Tibial nerve (tissue), 4 donors: Measurements from ENCODE around the gene SMARCD2. TPM values are rescaled to one million over a fixed set of nuclear protein-coding genes. Genes with fewer than 3 reads are reported as not detected.

Experiments used
- DNase-seq, 2 donors: peaks; one replicate each; pipeline ENCODE4 v3.0.0-alpha.2; 2019; ENCODE audit warnings: low spot score in 2 of 2
- H3K27ac ChIP-seq, 4 donors: fragments of 200-600 bp; sonication (generic) in 3 of 4; one replicate each; pipeline ENCODE4 v1.5.1; 2017 to 2019; ENCODE audit warnings: mild to moderate bottlenecking in 1 of 4
- H3K27me3 ChIP-seq, 2 donors: fragments of 200-600 bp; sonication (generic) in 1 of 2; one replicate each; pipeline versions ENCODE4 v1.5.1 to v1.6.0; 2017 to 2019
- H3K36me3 ChIP-seq, 3 donors: fragments of 200-600 bp; sonication (generic); one replicate each; pipeline ENCODE4 v1.5.1; 2018 to 2019
- H3K4me1 ChIP-seq, 4 donors: fragments of 200-600 bp; sonication (generic) in 3 of 4; one replicate each; pipeline ENCODE4 v1.5.1; 2017 to 2019
- H3K4me3 ChIP-seq, 4 donors: fragments of 200-600 bp; sonication (generic) in 3 of 4; one replicate each; pipeline ENCODE4 v1.5.1; 2017 to 2019; ENCODE audit warnings: mild to moderate bottlenecking in 1 of 4, moderate library complexity in 1 of 4
- H3K9me3 ChIP-seq, 4 donors: fragments of 200-600 bp; sonication (generic) in 3 of 4; one replicate each; pipeline ENCODE4 v1.5.1; 2017 to 2019
- EP300 ChIP-seq, 2 donors: sonication (generic); formaldehyde crosslinking; IDR thresholded peaks; one replicate each; pipeline ENCODE4 v1.6.1; 2017; ENCODE audit warnings: antibody characterized with exemption in 2 of 2, mild to moderate bottlenecking in 1 of 2
- POLR2A ChIP-seq, 2 donors: fragments of 450-650 bp; IDR thresholded peaks; one replicate each; pipeline ENCODE4 v1.6.1; 2017; ENCODE audit warnings: antibody characterized with exemption in 2 of 2, mild to moderate bottlenecking in 2 of 2, moderate library complexity in 2 of 2
- WGBS, 2 donors: methylation state at CpG; one replicate each; pipeline ENCODE4 v1.1.5; 2018; 5-methylcytosine and 5-hydroxymethylcytosine counted together
- total RNA-seq, 4 donors: library from RNA; depleted of rRNA; stranded (reverse); fragments of >200 nt; gene quantifications; one replicate each; pipeline ENCODE4 v1.1.0, GENCODE V29; 2016
- TF ChIP-seq, protein P1 (sequence below), 5 experiments: fragments of 200-600 bp in 3 of 5; fragments of 450-650 bp in 2 of 5; sonication (generic) in 3 of 5; IDR thresholded peaks; one replicate each; pipeline ENCODE4 v1.5.1; 2016 to 2019; ENCODE audit warnings: antibody characterized with exemption in 5 of 5, mild to moderate bottlenecking in 3 of 5, moderate library complexity in 2 of 5

The SMARCD2 gene
- total RNA-seq, 4 donors from 2014 or later = 241 to 402 (median 302) TPM

DNA sequence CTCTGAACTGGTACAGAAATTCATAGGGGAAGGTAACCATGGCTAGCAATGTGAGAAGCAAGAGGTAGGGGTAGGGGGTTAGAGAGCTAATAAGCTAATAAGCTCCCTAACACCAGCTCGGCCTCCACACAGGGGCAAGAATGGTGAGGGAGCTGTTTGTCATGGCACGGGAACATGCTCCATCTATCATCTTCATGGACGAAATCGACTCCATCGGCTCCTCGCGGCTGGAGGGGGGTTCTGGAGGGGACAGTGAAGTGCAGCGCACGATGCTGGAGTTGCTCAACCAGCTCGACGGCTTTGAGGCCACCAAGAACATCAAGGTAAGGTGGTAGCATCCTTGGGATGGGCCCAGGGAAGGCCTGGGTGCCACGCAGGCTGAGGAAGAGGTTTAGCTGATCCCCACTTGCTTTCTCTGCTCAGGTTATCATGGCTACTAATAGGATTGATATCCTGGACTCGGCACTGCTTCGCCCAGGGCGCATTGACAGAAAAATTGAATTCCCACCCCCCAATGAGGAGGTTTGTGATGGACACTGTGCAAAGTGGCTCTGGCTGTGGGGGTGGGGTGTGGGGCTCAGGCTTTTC is 11.5 kb downstream of the SMARCD2 start:
- H3K4me1 ChIP-seq = peaks cover 0 to 46% (median 16%) of the 10 kb centered on the region in 4 donors
- H3K27ac ChIP-seq = peak overlapping the region in 1 of 4 donors; percentile 94
- no peaks in the 10 kb centered on the region for H3K9me3 ChIP-seq
- TF ChIP-seq, protein P1, sequence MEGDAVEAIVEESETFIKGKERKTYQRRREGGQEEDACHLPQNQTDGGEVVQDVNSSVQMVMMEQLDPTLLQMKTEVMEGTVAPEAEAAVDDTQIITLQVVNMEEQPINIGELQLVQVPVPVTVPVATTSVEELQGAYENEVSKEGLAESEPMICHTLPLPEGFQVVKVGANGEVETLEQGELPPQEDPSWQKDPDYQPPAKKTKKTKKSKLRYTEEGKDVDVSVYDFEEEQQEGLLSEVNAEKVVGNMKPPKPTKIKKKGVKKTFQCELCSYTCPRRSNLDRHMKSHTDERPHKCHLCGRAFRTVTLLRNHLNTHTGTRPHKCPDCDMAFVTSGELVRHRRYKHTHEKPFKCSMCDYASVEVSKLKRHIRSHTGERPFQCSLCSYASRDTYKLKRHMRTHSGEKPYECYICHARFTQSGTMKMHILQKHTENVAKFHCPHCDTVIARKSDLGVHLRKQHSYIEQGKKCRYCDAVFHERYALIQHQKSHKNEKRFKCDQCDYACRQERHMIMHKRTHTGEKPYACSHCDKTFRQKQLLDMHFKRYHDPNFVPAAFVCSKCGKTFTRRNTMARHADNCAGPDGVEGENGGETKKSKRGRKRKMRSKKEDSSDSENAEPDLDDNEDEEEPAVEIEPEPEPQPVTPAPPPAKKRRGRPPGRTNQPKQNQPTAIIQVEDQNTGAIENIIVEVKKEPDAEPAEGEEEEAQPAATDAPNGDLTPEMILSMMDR (IDR thresholded peaks at IDR 0.05) = no peak
- no peak for TF ChIP-seq POLR2A (IDR thresholded peaks at IDR 0.05)
- TF ChIP-seq EP300 (IDR thresholded peaks at IDR 0.05) = no peak
- peaks cover 3 to 71% (median 48%) of the 10 kb centered on the region in 3 donors for H3K36me3 ChIP-seq
- DNase-seq = no peak
- 82 to 91% methylated on average over 15 of the region's 15 CpGs for WGBS, 2 donors
- H3K27me3 ChIP-seq = no peaks in the 10 kb centered on the region
- no peak overlapping the region for H3K4me3 ChIP-seq

GRCh38 chr17:63830278-63830677 is 12.2 kb downstream of the SMARCD2 start:
- Histone ChIP-seq H3K27me3 (no peaks in the 10 kb centered on the region), H3K4me1 (peaks cover 0 to 52% (median 19%) of the 10 kb centered on the region in 4 donors), H3K27ac (peak overlapping the region in 2 of 4 donors; percentile 4 to 94), H3K36me3 (peaks cover 3 to 70% (median 42%) of the 10 kb centered on the region in 3 donors), H3K9me3 (no peaks in the 10 kb centered on the region), H3K4me3 (no peak overlapping the region)
- no peak for DNase-seq
- TF ChIP-seq EP300 (IDR thresholded peaks at IDR 0.05) (no peak), POLR2A (IDR thresholded peaks at IDR 0.05) (no peak)
- TF ChIP-seq, protein P1 (IDR thresholded peaks at IDR 0.05) = no peak
- WGBS, 2 donors = 77 to 88% methylated on average over 5 of the region's 5 CpGs

DNA sequence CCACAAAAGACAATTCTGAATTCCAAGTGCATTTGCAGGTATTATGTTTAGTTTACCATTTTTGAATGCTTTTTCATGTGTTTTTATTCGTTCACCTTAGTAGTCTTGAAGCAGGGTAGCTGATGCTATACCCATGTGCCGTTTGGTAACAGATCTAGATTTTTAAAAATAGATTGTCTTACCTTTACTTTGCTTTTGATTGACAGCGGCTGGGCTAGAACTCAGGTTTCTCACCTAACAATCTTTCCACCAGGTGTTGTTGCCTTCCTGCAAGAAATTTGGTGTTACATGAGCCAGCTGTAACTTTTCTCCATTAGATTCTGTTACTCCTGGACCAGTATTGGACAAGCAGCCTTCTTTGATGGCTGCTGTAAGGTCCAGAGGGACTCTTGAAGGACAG is 13.5 kb downstream of the SMARCD2 start:
- no peak overlapping the region for H3K4me3 ChIP-seq
- H3K27me3 ChIP-seq = no peaks in the 10 kb centered on the region
- H3K36me3 ChIP-seq = peaks cover 10 to 70% (median 50%) of the 10 kb centered on the region in 3 donors
- no peak for DNase-seq
- 94 to 98% methylated on average over 3 of the region's 3 CpGs for WGBS, 2 donors
- no peaks in the 10 kb centered on the region for H3K9me3 ChIP-seq
- TF ChIP-seq, protein P1 (IDR thresholded peaks at IDR 0.05) = no peak
- TF ChIP-seq EP300 (IDR thresholded peaks at IDR 0.05) = no peak
- no peak for TF ChIP-seq POLR2A (IDR thresholded peaks at IDR 0.05)
- H3K4me1 ChIP-seq = peaks cover 0 to 43% (median 19%) of the 10 kb centered on the region in 4 donors
- H3K27ac ChIP-seq = peak overlapping the region in 2 of 4 donors; percentile 2 to 94

DNA sequence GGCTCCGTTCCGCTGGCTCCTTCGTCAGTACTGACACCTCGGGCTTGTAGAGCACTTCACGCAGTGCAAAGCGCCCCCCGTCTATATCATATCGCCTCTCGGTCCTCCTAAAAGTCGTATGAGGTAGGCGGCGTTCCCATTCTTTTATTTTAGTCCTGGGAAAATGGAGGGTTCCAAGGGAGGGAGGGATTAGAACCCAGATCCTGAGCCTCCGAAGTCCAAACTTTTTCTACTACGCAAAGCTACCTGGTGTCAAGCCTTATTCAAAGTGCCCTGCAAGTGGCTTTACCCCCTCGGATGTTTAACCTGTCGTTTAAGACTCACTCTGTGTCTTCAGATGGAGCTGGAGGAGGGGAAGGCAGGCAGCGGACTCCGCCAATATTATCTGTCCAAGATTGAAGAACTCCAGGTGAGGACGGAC is 14.7 kb downstream of the SMARCD2 start:
- H3K9me3 ChIP-seq = no peaks in the 10 kb centered on the region
- peaks cover 10 to 70% (median 50%) of the 10 kb centered on the region in 3 donors for H3K36me3 ChIP-seq
- H3K27ac ChIP-seq = peak overlapping the region; percentile 89 to 95 (median 94)
- peak overlapping the region; percentile 50 to 93 (median 91) for H3K4me3 ChIP-seq
- H3K27me3 ChIP-seq = no peaks in the 10 kb centered on the region
- TF ChIP-seq, protein P1 (IDR thresholded peaks at IDR 0.05) = peak in 1 of 5 experiments; percentile 7
- TF ChIP-seq EP300 (IDR thresholded peaks at IDR 0.05) = no peak
- 1 to 2% methylated on average over 12 to 19 of the region's 19 CpGs for WGBS, 2 donors
- H3K4me1 ChIP-seq = peaks cover 0 to 45% (median 19%) of the 10 kb centered on the region in 4 donors
- no peak for DNase-seq

- DNase-seq = peak; percentile 92 to 95
- Histone ChIP-seq H3K27ac (peak within 1 kb of the TSS; percentile 89 to 95 (median 94)), H3K4me1 (peaks cover 0 to 46% (median 19%) of the 10 kb centered on the region in 4 donors), H3K27me3 (no peaks in the 10 kb centered on the region), H3K36me3 (peaks cover 8 to 70% (median 54%) of the 10 kb centered on the region in 3 donors), H3K4me3 (peak within 1 kb of the TSS; percentile 50 to 93 (median 91)), H3K9me3 (no peaks in the 10 kb centered on the region)
- 1% methylated on average over 53 to 58 of the region's 58 CpGs for WGBS, 2 donors
- TF ChIP-seq, protein P1 (IDR thresholded peaks at IDR 0.05) = peak in 4 of 5 experiments; percentile 33 to 72 (median 52)
- peak; percentile 51 to 99 for TF ChIP-seq EP300 (IDR thresholded peaks at IDR 0.05)
- peak; percentile 44 to 75 for TF ChIP-seq POLR2A (IDR thresholded peaks at IDR 0.05)
These were observed 15.3 kb downstream of the SMARCD2 start, which contains the start of the genes FTSJ3 and PSMC5 for GRCh38 chr17:63827002-63827800. Gene FTSJ3 (minus strand): TSS chr17:63827663. CDS start chr17:63826902, 761 bp downstream. Gene PSMC5 (plus strand): TSS chr17:63827431. CDS start chr17:63827491, 60 bp downstream.
